Suprapubic skin (tissue), 4 donors: ENCODE data around the gene MMP17. TPM values are rescaled to one million over a fixed set of nuclear protein-coding genes. Genes with fewer than 3 reads are reported as not detected.

Source experiments
- DNase-seq, 2 donors: peaks; one replicate each; pipeline ENCODE4 v3.0.0-alpha.2; 2019; ENCODE audit warnings: low spot score in 2 of 2
- H3K27ac ChIP-seq: fragments of 200-600 bp; sonication (generic); one replicate; pipeline ENCODE4 v1.5.1; 2019
- H3K27me3 ChIP-seq: fragments of 200-600 bp; sonication (generic); one replicate; pipeline ENCODE4 v1.5.1; 2019
- H3K36me3 ChIP-seq: fragments of 200-600 bp; sonication (generic); one replicate; pipeline ENCODE4 v1.5.1; 2019
- H3K4me1 ChIP-seq: fragments of 200-600 bp; sonication (generic); one replicate; pipeline ENCODE4 v1.5.1; 2019
- H3K4me3 ChIP-seq: fragments of 200-600 bp; sonication (generic); one replicate; pipeline ENCODE4 v1.5.1; 2019; ENCODE audit warnings: mild to moderate bottlenecking
- H3K9me3 ChIP-seq: fragments of 200-600 bp; sonication (generic); one replicate; pipeline ENCODE4 v1.5.1; 2019
- CTCF ChIP-seq, 2 donors: fragments of 200-600 bp in 1 of 2; fragments of 450-650 bp in 1 of 2; sonication (generic) in 1 of 2; IDR thresholded peaks; one replicate each; pipeline ENCODE4 v1.5.1; 2016 to 2019; ENCODE audit warnings: antibody characterized with exemption in 2 of 2, mild to moderate bottlenecking in 1 of 2, moderate library complexity in 1 of 2
- EP300 ChIP-seq: sonication (generic); formaldehyde crosslinking; IDR thresholded peaks from one replicate; pipeline ENCODE4 v1.6.1; 2017; ENCODE audit warnings: antibody characterized with exemption
- POLR2A ChIP-seq, 2 donors: fragments of 450-650 bp; IDR thresholded peaks; one replicate each; pipeline ENCODE4 v1.6.1; 2017; ENCODE audit warnings: antibody characterized with exemption in 2 of 2, mild to moderate bottlenecking in 2 of 2, moderate library complexity in 2 of 2
- POLR2AphosphoS5 ChIP-seq, 3 donors: sonication (generic); formaldehyde crosslinking; IDR thresholded peaks; one replicate each; pipeline ENCODE4 v1.6.1; 2017; ENCODE audit warnings: antibody characterized with exemption in 3 of 3
- WGBS: methylation state at CpG from one replicate; pipeline ENCODE4 v1.1.5; 2018; 5-methylcytosine and 5-hydroxymethylcytosine counted together
- total RNA-seq, 4 donors: library from RNA; depleted of rRNA; stranded (reverse); fragments of >200 nt; gene quantifications; one replicate each; pipeline ENCODE4 v1.1.0, GENCODE V29; 2016

MMP17 gene
- total RNA-seq, 4 donors from 2014 or later = 3.0 to 10.1 (median 5.6) TPM

GRCh38 chr12:131850856-131851559 lies 22.8 kb downstream of the MMP17 start:
- peak; percentile 17 to 49 for TF ChIP-seq CTCF (IDR thresholded peaks at IDR 0.05)
- TF ChIP-seq POLR2A (IDR thresholded peaks at IDR 0.05) = no peak
- peaks cover 12% of the 10 kb centered on the region for H3K27me3 ChIP-seq
- H3K9me3 ChIP-seq = no peaks in the 10 kb centered on the region
- 77% methylated on average over 8 of the region's 41 CpGs for WGBS
- H3K4me1 ChIP-seq = peaks cover 12% of the 10 kb centered on the region
- DNase-seq = peak in 1 of 2 donors; percentile 67
- H3K27ac ChIP-seq = no peak overlapping the region
- no peaks in the 10 kb centered on the region for H3K36me3 ChIP-seq
- no peak overlapping the region for H3K4me3 ChIP-seq

DNA sequence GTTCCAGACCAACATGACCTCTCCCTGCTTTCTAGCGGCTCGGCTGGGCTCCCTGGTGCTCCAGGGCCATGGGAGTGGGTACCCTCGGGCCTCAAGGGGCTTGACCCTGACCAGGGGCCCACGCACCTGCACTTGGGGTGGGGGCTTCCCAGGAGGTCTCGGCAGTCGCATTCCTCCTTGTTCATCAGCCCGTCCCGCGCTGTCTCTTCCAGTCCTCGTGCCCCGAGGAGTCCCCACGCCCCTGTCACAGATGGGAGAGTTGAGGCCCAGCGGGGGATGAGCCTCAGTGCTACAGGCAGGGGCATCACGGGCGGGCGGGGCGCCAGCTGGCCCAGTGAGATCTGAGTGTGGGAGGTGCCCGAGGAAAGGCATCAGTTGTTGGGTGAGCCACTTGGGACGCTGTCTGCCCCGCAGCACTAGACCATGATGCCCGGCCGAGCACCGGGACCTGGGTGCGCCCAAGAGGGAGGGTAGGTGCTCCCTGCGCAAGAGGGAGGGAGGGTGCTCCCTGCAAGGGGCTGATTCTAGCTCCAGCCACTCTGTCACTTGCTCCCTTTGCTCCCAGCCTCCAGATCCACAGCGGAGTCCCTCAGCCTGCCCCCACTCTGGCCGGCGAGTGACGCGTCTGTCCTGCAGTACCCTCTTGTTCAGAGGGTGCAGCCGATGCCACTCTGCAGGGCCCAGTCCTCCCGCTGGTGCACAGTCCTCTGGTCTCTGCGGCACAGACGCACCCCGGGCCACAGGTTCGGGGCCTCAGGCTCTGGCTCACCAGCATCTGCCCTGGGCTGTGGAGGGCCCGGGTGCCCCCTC lies 23.8 kb downstream of the MMP17 start:
- Histone ChIP-seq H3K4me1 (peaks cover 12% of the 10 kb centered on the region), H3K27me3 (peaks cover 12% of the 10 kb centered on the region), H3K9me3 (no peaks in the 10 kb centered on the region), H3K4me3 (no peak overlapping the region), H3K36me3 (no peaks in the 10 kb centered on the region), H3K27ac (no peak overlapping the region)
- DNase-seq = peak in 1 of 2 donors; percentile 69
- TF ChIP-seq EP300 (no peak), POLR2AphosphoS5 (IDR thresholded peaks at IDR 0.05) (no peak), CTCF (IDR thresholded peaks at IDR 0.05) (no peak), POLR2A (IDR thresholded peaks at IDR 0.05) (no peak)
- 80% methylated on average over 2 of the region's 37 CpGs for WGBS

DNA sequence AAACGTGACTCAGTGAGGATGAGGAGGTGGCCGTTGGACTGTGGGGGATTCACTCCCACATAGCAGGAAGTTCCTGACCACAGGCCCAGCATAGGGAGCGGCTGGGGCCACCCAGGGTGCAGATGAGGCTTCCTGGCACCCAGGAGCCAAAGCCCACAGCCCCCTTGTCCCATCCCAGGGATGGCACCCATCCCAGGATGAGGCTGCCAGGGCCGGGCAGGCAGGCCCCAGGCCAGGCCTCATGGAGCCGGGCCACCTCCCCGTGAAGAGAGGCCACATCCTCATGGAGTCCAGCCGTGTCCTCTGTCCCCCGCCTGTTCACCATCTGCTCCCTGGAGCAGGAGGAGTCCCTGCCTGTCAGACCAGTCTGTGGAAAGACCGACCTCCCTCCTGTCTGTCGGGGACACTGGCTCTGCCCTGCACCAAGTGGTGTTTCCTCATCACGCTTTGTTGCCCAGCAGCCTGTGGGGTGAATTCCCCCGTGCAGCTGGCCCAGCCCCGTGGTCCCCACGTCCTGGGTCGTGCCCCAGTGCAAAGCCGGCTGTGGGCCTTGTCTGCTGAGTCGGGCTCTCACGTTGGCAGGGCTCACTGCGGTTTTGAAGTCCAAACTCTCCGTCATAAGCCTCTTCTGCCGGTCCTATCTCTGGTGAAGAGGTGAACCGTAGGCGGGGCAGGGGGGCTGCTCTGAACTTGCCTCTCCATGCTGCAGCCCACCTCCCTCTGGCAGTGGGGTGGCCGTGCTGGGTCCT lies 24.5 kb downstream of the MMP17 start:
- H3K4me1 ChIP-seq = peaks cover 12% of the 10 kb centered on the region
- peak in 1 of 2 donors; percentile 62 for DNase-seq
- TF ChIP-seq POLR2AphosphoS5 (IDR thresholded peaks at IDR 0.05) = no peak
- no peak for TF ChIP-seq POLR2A (IDR thresholded peaks at IDR 0.05)
- TF ChIP-seq CTCF (IDR thresholded peaks at IDR 0.05) = no peak
- no peak for TF ChIP-seq EP300
- H3K27ac ChIP-seq = no peak overlapping the region
- H3K4me3 ChIP-seq = no peak overlapping the region
- H3K9me3 ChIP-seq = no peaks in the 10 kb centered on the region
- 55% methylated on average over 16 of the region's 24 CpGs for WGBS
- H3K36me3 ChIP-seq = no peaks in the 10 kb centered on the region
- peaks cover 12% of the 10 kb centered on the region for H3K27me3 ChIP-seq

DNA sequence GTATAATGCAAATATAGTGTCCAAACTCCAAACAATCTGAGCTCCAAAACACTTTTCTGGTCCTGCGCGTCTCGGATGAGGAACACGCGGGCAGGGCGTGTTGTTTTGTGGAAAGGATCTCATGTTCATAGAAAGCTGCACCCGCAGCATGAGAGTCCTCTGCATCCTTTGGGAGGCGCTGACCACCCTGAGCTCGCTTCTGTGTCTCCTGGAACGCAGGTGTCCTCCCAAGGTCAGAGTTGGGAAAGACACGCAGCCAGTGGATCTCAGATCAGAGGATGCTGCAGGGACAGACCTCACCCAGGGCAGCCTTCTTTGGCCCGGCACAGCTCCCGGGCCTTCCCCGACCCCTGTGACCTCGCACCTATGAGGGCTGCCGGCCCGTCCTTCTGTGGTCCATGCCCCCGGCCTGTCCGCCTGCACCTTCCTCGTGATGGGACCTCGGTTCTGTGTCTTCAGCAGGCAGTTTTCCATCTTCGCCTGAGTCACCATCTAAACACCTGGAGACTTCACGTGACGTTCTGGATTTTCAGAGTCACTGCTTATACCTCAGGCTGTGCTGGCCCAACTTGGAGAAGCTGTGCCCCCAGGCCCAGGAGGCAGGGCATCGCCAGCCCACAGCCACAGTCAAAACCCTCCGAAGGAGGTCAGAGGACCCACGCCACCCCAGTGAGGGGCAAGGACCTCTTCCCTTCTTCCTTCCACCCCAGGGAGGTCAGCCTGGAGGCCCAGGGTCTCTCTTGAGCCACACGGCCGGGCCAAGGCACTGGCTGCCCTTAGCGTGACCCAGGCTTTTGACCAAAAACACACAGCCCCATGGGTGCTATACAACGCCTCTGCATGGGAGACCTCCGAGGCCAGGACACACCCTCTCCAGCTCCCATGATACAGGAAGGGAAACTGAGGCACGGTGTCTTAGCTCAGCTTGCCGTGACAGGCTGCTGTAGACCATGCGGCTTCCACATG lies 25.9 kb downstream of the MMP17 start:
- Histone ChIP-seq H3K9me3 (no peaks in the 10 kb centered on the region), H3K4me3 (no peak overlapping the region), H3K27me3 (peaks cover 12% of the 10 kb centered on the region), H3K36me3 (no peaks in the 10 kb centered on the region), H3K4me1 (peaks cover 12% of the 10 kb centered on the region), H3K27ac (no peak overlapping the region)
- TF ChIP-seq POLR2AphosphoS5 (IDR thresholded peaks at IDR 0.05) (no peak), POLR2A (IDR thresholded peaks at IDR 0.05) (no peak), EP300 (no peak), CTCF (IDR thresholded peaks at IDR 0.05) (no peak)
- 79% methylated on average over 27 of the region's 35 CpGs for WGBS
- DNase-seq = peak in 1 of 2 donors; percentile 50
